GM12878 (cell line): ENCODE results near the gene SAMSN1.

Source experiments
- CEBPB ChIP-seq, 2 experiments: fragments of 150-350 bp in 1 of 2; IDR thresholded peaks; 2 replicates each; pipeline ENCODE4 v1.6.1; 2012 to 2014; ENCODE audit warnings: low read depth in 2 of 2, low read length in 2 of 2, borderline replicate concordance in 1 of 2, inconsistent platforms in 1 of 2
- CREB1 ChIP-seq: IDR thresholded peaks from 2 replicates; pipeline ENCODE4 v1.6.1; 2012; ENCODE audit warnings: low read depth, mild to moderate bottlenecking, inconsistent platforms
- DPF2 ChIP-seq: fragments of 450-650 bp; IDR thresholded peaks from 2 replicates; pipeline ENCODE4 v1.6.1; 2017; ENCODE audit warnings: mild to moderate bottlenecking
- GABPA ChIP-seq: IDR thresholded peaks from 2 replicates; pipeline ENCODE4 v1.6.1; 2014; ENCODE audit warnings: antibody characterized with exemption, low read depth, mild to moderate bottlenecking, inconsistent platforms
- NFIC ChIP-seq: IDR thresholded peaks from 2 replicates; pipeline ENCODE4 v1.6.1; 2012; ENCODE audit warnings: low read depth, mild to moderate bottlenecking, inconsistent platforms, low read length, moderate library complexity
- TF ChIP-seq, protein P1 (sequence below), 3 experiments: IDR thresholded peaks in 2 of 3; conservative IDR thresholded peaks in 1 of 3; 2 replicates each; pipeline ENCODE4 v1.5.1; 2011; ENCODE audit warnings: low read depth in 3 of 3, low read length in 3 of 3, mild to moderate bottlenecking in 3 of 3, control low read depth in 2 of 3, moderate library complexity in 2 of 3, inconsistent platforms in 1 of 3, mixed read lengths in 1 of 3; ENCODE audit not compliant: control insufficient read depth in 2 of 3, insufficient read depth in 1 of 3; ENCODE audit errors: extremely low read depth in 1 of 3

- TF ChIP-seq DPF2 (no peak), CREB1 (no peak), GABPA (no peak), CEBPB (IDR thresholded peaks at IDR 0.05; ENCODE audit: borderline replicate concordance in 1 of 2, low read depth in 2 of 2, low read length in 2 of 2) (no peak), NFIC (no peak; the same call in 1 of the 2 replicates)
- TF ChIP-seq, protein P1, sequence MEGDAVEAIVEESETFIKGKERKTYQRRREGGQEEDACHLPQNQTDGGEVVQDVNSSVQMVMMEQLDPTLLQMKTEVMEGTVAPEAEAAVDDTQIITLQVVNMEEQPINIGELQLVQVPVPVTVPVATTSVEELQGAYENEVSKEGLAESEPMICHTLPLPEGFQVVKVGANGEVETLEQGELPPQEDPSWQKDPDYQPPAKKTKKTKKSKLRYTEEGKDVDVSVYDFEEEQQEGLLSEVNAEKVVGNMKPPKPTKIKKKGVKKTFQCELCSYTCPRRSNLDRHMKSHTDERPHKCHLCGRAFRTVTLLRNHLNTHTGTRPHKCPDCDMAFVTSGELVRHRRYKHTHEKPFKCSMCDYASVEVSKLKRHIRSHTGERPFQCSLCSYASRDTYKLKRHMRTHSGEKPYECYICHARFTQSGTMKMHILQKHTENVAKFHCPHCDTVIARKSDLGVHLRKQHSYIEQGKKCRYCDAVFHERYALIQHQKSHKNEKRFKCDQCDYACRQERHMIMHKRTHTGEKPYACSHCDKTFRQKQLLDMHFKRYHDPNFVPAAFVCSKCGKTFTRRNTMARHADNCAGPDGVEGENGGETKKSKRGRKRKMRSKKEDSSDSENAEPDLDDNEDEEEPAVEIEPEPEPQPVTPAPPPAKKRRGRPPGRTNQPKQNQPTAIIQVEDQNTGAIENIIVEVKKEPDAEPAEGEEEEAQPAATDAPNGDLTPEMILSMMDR (IDR thresholded peaks at IDR 0.05 in 2 of 3, conservative IDR thresholded peaks at IDR 0.05 in 1 of 3; ENCODE audit: control insufficient read depth in 2 of 3, extremely low read depth in 1 of 3, insufficient read depth in 1 of 3, low read depth in 3 of 3, low read length in 3 of 3), result no peak
Measured at GRCh38 chr21:14480411-14481031, 65.6 kb downstream of the SAMSN1 start.
